C4-2B (cell line): ENCODE data around the gene SH3RF3.

Experiments
- CTCF ChIP-seq: fragments of 450-650 bp; conservative IDR thresholded peaks from 2 replicates; pipeline ENCODE4 v1.5.1; 2017; ENCODE audit warnings: mild to moderate bottlenecking
- ZFX ChIP-seq: fragments of 450-650 bp; IDR thresholded peaks from 2 replicates; pipeline ENCODE4 v1.6.1; 2017

- TF ChIP-seq CTCF (no peak), ZFX (no peak)
Observed at GRCh38 chr2:109141727-109142283, 12.8 kb downstream of the SH3RF3 start.
